Liver (tissue), 9 donors: ENCODE results near the gene HEYL. TPM values are rescaled to one million over a fixed set of nuclear protein-coding genes. Genes with fewer than 3 reads are reported as not detected.

Experiments
- DNase-seq: peaks from one replicate; pipeline ENCODE4 v3.0.0-alpha.2; 2017; ENCODE audit warnings: low spot score
- H3K27ac ChIP-seq, 2 donors: one replicate each; pipeline ENCODE4 v1.7.0; 2013; ENCODE audit warnings: inconsistent platforms in 2 of 2, low read length in 2 of 2, control low read depth in 1 of 2, low read depth in 1 of 2, mild to moderate bottlenecking in 1 of 2
- H3K27me3 ChIP-seq, 4 donors: one replicate each; pipeline versions ENCODE4 v1.6.1 to v1.7.0; 2013; ENCODE audit warnings: low read length in 3 of 4, inconsistent platforms in 1 of 4, mild to moderate bottlenecking in 1 of 4, moderate library complexity in 1 of 4; ENCODE audit not compliant: control insufficient read depth in 4 of 4, insufficient read depth in 4 of 4
- H3K36me3 ChIP-seq, 4 donors: one replicate each; pipeline versions ENCODE4 v1.6.1 to v1.7.0; 2013; ENCODE audit warnings: low read length in 3 of 4, mild to moderate bottlenecking in 3 of 4, low read depth in 1 of 4, moderate library complexity in 1 of 4; ENCODE audit not compliant: control insufficient read depth in 4 of 4, insufficient read depth in 3 of 4
- H3K4me1 ChIP-seq, 4 donors: one replicate each; pipeline versions ENCODE4 v1.6.1 to v1.7.0; 2013; ENCODE audit warnings: low read length in 3 of 4, mild to moderate bottlenecking in 3 of 4, moderate library complexity in 1 of 4; ENCODE audit not compliant: control insufficient read depth in 4 of 4, insufficient read depth in 4 of 4
- H3K4me3 ChIP-seq, 3 donors: one replicate each; pipeline versions ENCODE4 v1.6.1 to v1.7.0; 2013; ENCODE audit warnings: low read length in 3 of 3, control low read depth in 1 of 3, low read depth in 1 of 3, mild to moderate bottlenecking in 1 of 3
- H3K9ac ChIP-seq, 2 donors: one replicate each; pipeline ENCODE4 v1.7.0; 2013; ENCODE audit warnings: low read length in 2 of 2, mild to moderate bottlenecking in 2 of 2, moderate library complexity in 2 of 2, control low read depth in 1 of 2, low read depth in 1 of 2
- H3K9me3 ChIP-seq, 4 donors: one replicate each; pipeline versions ENCODE4 v1.6.1 to v1.7.0; 2013; ENCODE audit warnings: low read length in 3 of 4; ENCODE audit not compliant: control insufficient read depth in 4 of 4
- ATF3 ChIP-seq: IDR thresholded peaks from 2 replicates; pipeline ENCODE4 v1.6.1; 2016; ENCODE audit warnings: antibody characterized with exemption
- EGR1 ChIP-seq, 2 donors: IDR thresholded peaks; 2 replicates each; pipeline ENCODE4 v1.6.1; 2016 to 2018; ENCODE audit warnings: antibody characterized with exemption in 2 of 2, low read depth in 2 of 2
- FOXA1 ChIP-seq: IDR thresholded peaks from 2 replicates; pipeline ENCODE4 v1.6.1; 2016; ENCODE audit warnings: antibody characterized with exemption
- FOXA2 ChIP-seq: IDR thresholded peaks from 2 replicates; pipeline ENCODE4 v1.6.1; 2016; ENCODE audit warnings: antibody characterized with exemption
- GABPA ChIP-seq, 2 donors: IDR thresholded peaks in 1 of 2; conservative IDR thresholded peaks in 1 of 2; 2 replicates each; pipeline ENCODE4 v1.6.1; 2016; ENCODE audit warnings: antibody characterized with exemption in 2 of 2, mild to moderate bottlenecking in 1 of 2, moderate library complexity in 1 of 2
- HNF4A ChIP-seq, 2 donors: conservative IDR thresholded peaks; 2 replicates each; pipeline ENCODE4 v1.6.1; 2016; ENCODE audit warnings: antibody characterized with exemption in 2 of 2, mild to moderate bottlenecking in 2 of 2
- HNF4G ChIP-seq: IDR thresholded peaks from 2 replicates; pipeline ENCODE4 v1.6.1; 2016; ENCODE audit warnings: antibody characterized with exemption
- JUND ChIP-seq, 2 donors: IDR thresholded peaks; 2 replicates each; pipeline ENCODE4 v1.6.1; 2016; ENCODE audit warnings: antibody characterized with exemption in 2 of 2
- MAX ChIP-seq: IDR thresholded peaks from 2 replicates; pipeline ENCODE4 v1.6.1; 2016; ENCODE audit warnings: antibody characterized with exemption
- NR2F2 ChIP-seq: IDR thresholded peaks from 2 replicates; pipeline ENCODE4 v1.6.1; 2016; ENCODE audit warnings: antibody characterized with exemption
- RAD21 ChIP-seq, 2 donors: IDR thresholded peaks; 2 replicates each; pipeline ENCODE4 v1.6.1; 2016; ENCODE audit warnings: antibody characterized with exemption in 2 of 2, mild to moderate bottlenecking in 2 of 2
- RXRA ChIP-seq, 2 donors: IDR thresholded peaks; 2 replicates each; pipeline ENCODE4 v1.6.1; 2017 to 2018; ENCODE audit warnings: antibody characterized with exemption in 2 of 2, mild to moderate bottlenecking in 1 of 2
- SP1 ChIP-seq: IDR thresholded peaks from 2 replicates; pipeline ENCODE4 v1.6.1; 2018; ENCODE audit warnings: antibody characterized with exemption, mild to moderate bottlenecking
- TAF1 ChIP-seq: conservative IDR thresholded peaks from 2 replicates; pipeline ENCODE4 v1.6.1; 2016; ENCODE audit warnings: antibody characterized with exemption, mild to moderate bottlenecking
- YY1 ChIP-seq: IDR thresholded peaks from 2 replicates; pipeline ENCODE4 v1.6.1; 2016; ENCODE audit warnings: antibody characterized with exemption, mild to moderate bottlenecking
- ZBTB33 ChIP-seq: IDR thresholded peaks from 2 replicates; pipeline ENCODE4 v1.6.1; 2016; ENCODE audit warnings: antibody characterized with exemption
- WGBS: extraction: QIAGEN DNeasy Blood & Tissue Kit; methylation state at CpG from one replicate; pipeline ENCODE4 v1.1.7; 2013; 5-methylcytosine and 5-hydroxymethylcytosine counted together
- polyA plus RNA-seq, 2 donors: library from polyadenylated mRNA; stranded (reverse) in 1 of 2; unstranded in 1 of 2; fragments of 200-250 nt in 1 of 2; fragments of >200 nt in 1 of 2; fragmentation: Nextera tagmentation in 1 of 2; extraction: Ambion mirVana in 1 of 2; gene quantifications; one replicate each; pipeline versions ENCODE4 v1.2.1 to v1.2.3, GENCODE V29; 2013 to 2015
- total RNA-seq, 2 donors: library from RNA; depleted of rRNA; stranded (reverse); fragments of >200 nt; gene quantifications; one replicate each; pipeline ENCODE4 v1.2.3, GENCODE V29; 2014
- TF ChIP-seq, protein P1 (sequence below): IDR thresholded peaks from 2 replicates; pipeline ENCODE4 v1.6.1; 2016; ENCODE audit warnings: antibody characterized with exemption, mild to moderate bottlenecking
- TF ChIP-seq, protein P2 (sequence below): fragments of 150-350 bp; IDR thresholded peaks from 2 replicates; pipeline ENCODE4 v1.5.1; 2017; ENCODE audit warnings: improper control_type of control experiment, low read depth, low read length; ENCODE audit not compliant: missing input control
- donor health status: healthy.
- donor health status: healthy.
- donor health status: healthy.
- donor health status: healthy.
- donor health status: healthy.

The HEYL gene
- total and polyA plus RNA-seq, 4 donors = 0.61 to 1.7 (median 1.2) TPM

- TF ChIP-seq, protein P1, sequence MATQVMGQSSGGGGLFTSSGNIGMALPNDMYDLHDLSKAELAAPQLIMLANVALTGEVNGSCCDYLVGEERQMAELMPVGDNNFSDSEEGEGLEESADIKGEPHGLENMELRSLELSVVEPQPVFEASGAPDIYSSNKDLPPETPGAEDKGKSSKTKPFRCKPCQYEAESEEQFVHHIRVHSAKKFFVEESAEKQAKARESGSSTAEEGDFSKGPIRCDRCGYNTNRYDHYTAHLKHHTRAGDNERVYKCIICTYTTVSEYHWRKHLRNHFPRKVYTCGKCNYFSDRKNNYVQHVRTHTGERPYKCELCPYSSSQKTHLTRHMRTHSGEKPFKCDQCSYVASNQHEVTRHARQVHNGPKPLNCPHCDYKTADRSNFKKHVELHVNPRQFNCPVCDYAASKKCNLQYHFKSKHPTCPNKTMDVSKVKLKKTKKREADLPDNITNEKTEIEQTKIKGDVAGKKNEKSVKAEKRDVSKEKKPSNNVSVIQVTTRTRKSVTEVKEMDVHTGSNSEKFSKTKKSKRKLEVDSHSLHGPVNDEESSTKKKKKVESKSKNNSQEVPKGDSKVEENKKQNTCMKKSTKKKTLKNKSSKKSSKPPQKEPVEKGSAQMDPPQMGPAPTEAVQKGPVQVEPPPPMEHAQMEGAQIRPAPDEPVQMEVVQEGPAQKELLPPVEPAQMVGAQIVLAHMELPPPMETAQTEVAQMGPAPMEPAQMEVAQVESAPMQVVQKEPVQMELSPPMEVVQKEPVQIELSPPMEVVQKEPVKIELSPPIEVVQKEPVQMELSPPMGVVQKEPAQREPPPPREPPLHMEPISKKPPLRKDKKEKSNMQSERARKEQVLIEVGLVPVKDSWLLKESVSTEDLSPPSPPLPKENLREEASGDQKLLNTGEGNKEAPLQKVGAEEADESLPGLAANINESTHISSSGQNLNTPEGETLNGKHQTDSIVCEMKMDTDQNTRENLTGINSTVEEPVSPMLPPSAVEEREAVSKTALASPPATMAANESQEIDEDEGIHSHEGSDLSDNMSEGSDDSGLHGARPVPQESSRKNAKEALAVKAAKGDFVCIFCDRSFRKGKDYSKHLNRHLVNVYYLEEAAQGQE = no peak
- TF ChIP-seq FOXA2 (no peak), JUND (IDR thresholded peaks at IDR 0.05) (no peak)
These were observed 39.4 kb upstream of the HEYL start (continued) for GRCh38 chr1:39678889-39679288.

GRCh38 chr1:39677645-39678044 is 38.2 kb upstream of the HEYL start:
- H3K27me3 ChIP-seq = peaks cover 0 to 3% (median 1%) of the 10 kb centered on the region in 4 donors
- no peaks in the 10 kb centered on the region for H3K4me1 ChIP-seq
- H3K27ac ChIP-seq = no peak overlapping the region
- no peak for DNase-seq
- TF ChIP-seq HNF4A (conservative IDR thresholded peaks at IDR 0.05) (no peak), RAD21 (IDR thresholded peaks at IDR 0.05) (no peak), TAF1 (no peak), EGR1 (IDR thresholded peaks at IDR 0.05; ENCODE audit: low read depth in 2 of 2) (no peak), ZBTB33 (no peak), FOXA2 (no peak), SP1 (no peak), NR2F2 (no peak), JUND (IDR thresholded peaks at IDR 0.05) (no peak), RXRA (IDR thresholded peaks at IDR 0.05) (no peak), MAX (no peak), ATF3 (no peak), FOXA1 (no peak), HNF4G (no peak), YY1 (no peak), GABPA (IDR thresholded peaks at IDR 0.05 in 1 of 2, conservative IDR thresholded peaks at IDR 0.05 in 1 of 2) (no peak)
- TF ChIP-seq, protein P1 = no peak
- TF ChIP-seq, protein P2, sequence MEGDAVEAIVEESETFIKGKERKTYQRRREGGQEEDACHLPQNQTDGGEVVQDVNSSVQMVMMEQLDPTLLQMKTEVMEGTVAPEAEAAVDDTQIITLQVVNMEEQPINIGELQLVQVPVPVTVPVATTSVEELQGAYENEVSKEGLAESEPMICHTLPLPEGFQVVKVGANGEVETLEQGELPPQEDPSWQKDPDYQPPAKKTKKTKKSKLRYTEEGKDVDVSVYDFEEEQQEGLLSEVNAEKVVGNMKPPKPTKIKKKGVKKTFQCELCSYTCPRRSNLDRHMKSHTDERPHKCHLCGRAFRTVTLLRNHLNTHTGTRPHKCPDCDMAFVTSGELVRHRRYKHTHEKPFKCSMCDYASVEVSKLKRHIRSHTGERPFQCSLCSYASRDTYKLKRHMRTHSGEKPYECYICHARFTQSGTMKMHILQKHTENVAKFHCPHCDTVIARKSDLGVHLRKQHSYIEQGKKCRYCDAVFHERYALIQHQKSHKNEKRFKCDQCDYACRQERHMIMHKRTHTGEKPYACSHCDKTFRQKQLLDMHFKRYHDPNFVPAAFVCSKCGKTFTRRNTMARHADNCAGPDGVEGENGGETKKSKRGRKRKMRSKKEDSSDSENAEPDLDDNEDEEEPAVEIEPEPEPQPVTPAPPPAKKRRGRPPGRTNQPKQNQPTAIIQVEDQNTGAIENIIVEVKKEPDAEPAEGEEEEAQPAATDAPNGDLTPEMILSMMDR = no peak
- no peak overlapping the region for H3K9ac ChIP-seq
- 84% methylated on average over 4 of the region's 4 CpGs for WGBS
- no peaks in the 10 kb centered on the region for H3K9me3 ChIP-seq
- no peak overlapping the region for H3K4me3 ChIP-seq
- H3K36me3 ChIP-seq = no peaks in the 10 kb centered on the region
